Pulmonary artery endothelial cell (primary cell): ENCODE results near the gene CALD1. TPM values are rescaled to one million over a fixed set of nuclear protein-coding genes. Genes with fewer than 3 reads are reported as not detected.

Experiments used
- DNase-seq: peaks from one replicate; pipeline ENCODE4 v3.0.0-alpha.2; 2011; ENCODE audit warnings: low read depth, low spot score
- total RNA-seq: library from RNA; depleted of rRNA; stranded (reverse); fragments of >200 nt; gene quantifications from 2 replicates; pipeline ENCODE4 v1.2.3, GENCODE V29; 2014

CALD1 gene
- total RNA-seq, 1 donor from 2014 or later: 308 TPM

DNA sequence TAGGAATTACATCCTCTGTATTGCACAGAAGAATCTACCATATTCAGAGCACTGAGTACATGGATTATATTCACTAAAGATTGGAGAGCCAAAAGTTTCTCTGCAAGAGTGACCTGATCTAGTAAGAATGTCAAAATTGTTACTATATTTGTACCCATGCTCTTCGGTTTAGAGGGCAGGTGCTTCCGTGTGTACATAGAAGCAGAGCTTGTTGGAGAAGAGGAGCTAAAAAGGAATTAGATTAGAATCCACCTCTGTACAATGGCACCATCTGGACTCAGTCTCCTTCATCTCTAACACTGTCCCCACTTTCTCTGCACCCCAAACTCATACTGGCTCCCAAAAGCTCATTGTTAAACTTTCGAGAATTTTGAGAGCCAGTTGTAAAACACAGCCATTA lies 8.3 kb downstream of the CALD1 start:
- DNase-seq: no peak

DNA sequence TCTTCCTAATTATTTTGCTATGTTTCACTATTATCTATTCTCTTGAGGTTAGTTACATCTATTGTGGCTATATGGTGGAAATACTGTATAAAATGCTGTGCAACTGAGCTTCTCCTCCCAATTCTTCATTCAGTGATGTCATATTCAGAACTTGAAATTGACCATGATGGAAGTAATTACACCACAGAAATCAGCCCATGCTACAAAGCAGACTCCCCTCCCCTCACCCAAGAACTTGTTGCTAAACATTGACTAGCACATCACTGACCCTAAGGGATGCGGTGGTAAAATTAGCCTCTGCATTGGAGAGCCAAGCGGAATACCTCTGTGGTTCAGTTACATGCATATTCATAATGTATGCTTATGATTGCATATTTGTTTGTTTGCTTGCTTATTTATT lies 8.8 kb downstream of the CALD1 start:
- DNase-seq: no peak

DNA sequence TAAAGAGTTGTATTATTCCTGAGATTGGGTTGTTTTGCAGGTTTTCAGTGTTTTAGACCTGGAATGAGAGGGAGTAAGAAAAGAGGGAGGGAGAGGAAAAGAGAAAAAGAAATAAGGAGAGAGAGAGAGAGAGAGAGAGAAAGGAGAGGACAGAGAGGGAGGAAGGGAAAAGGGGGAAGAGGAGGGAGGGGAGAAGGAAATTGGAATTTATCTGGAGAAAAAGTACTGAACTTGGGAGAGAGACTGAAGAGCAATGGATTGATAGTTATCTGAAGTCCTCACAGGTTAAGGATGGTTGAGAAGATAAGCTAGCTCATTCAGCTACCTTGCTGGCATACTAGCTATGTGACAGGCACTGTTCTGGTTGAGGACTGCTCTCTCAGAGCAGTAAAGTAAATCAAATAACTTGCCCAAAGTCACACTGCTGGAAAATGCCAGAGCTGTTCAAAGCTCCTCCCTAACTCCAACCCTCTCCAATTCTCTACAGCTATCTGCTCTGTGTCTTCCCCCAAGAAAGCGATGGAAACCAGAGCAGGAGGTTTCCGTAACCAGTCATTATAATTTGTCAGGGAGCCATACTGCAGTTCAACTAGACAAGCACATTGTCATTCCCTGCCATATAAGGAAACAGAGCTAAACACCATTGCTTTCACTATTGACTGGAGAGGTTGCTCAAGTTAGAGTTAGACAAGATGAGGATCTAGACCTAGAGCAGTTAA lies 10.7 kb downstream of the CALD1 start:
- no peak for DNase-seq

DNA sequence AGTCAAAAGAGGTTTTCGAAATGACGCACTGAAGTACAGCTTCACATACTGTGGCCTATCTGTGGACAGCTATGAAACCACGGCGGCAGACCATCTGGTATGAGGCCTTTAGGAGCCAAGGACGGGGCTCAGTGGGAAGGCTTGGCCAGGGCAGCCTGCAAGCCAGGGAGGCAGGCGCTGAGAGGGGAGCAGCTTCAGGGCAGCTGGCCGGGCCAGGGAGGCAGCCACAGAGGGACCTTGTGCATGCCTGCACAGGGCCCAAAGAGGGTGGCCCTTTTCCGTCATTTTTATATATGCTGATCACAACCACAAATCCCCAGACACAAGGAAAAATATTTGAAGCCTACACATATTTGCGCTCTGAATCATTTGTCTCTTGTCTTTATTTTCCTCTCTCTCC lies 13.5 kb downstream of the CALD1 start:
- no peak for DNase-seq

DNA sequence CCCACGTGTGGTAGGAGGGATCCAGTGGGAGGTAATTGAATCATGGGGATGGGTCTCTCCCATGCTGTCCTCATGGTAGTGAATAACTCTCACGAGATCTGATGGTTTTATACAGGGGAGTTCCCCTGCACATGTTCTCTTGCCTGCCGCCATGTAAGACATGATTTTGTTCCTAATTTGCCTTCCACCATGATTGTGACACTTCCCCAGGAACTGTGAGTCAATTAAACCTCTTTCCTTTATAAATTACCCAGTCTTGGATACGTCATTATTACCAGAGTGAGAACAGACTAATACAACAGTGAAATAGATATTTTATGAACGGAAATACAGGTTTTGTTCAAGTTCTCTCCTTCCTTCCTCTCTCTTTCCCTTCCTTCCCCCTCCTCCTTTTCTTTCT lies 15.8 kb downstream of the CALD1 start:
- DNase-seq: no peak

DNA sequence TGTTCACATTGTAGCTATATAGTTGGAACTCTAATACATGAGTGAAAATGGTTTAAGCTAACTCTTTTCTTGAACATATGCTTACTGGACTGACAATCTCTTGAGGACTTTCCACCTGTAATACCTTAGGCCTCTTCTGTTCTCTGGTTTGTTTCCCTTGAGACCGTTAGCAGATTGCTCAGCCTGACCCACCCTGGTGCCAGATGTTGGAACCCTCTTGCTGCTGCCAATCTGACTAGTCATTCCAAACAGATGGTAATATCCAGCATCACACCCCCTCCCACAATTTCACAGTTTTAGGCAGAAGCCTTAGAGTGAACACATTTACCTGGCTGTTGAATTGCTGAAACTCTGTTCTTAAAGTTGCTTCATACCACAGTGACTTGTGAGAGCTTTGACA lies 18.7 kb downstream of the CALD1 start:
- no peak for DNase-seq

DNA sequence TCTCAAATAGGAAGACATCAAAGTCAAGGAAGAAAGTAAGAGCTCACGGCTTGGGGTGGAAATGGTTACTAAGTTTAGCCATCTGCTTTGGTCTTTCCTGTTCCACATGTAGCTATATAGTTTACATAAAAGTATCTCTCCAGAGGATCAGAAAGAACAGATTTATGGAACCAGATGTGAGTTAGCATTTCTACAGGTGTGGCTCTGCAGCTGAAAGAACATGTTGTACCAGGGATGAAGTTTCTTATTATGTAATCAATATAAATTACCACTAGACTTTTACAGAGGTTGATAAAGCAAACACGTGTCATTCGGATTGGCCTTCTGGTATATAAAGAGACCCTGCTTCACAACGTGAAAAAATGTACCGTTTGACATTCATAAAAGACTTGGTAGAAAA lies 19.9 kb downstream of the CALD1 start:
- DNase-seq: no peak

DNA sequence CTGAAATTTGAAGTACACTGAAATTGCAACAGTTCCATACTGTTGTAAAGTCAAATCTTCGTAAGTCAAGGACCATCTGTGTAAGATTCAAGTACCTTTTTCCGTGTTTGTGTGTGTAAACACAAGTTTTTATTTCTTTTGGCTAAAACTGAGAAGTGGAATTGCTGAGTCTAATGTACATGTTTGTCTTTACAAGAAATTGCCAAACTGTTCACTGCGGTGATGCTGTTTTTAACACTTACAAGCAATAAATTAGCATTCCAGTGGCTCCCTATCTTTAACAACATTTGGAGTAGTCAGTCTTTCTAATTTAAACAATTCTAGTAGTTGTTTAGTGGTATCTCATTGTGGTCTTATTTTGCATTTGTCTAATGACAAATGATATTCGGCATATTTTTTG lies 23.3 kb downstream of the CALD1 start:
- DNase-seq: no peak

DNA sequence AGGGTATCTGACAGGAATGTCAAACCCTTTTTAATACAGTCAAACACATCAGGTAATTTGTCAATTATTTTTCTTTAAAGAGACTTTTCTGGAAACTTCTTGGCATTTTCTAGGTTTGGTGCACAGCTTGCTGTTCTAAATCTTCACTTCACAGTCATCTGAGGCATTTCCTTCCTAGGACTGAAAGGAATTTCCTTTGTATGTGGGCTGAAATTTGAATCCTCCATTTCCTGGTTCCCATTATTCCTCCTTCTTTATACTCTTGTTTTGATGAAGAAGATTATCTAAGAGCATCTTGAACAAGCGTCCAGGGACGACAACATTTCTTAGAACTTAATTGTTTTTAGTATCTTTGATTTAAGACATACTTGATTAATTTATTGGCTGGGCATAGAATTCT lies 24.9 kb downstream of the CALD1 start:
- DNase-seq: peak; percentile 63

DNA sequence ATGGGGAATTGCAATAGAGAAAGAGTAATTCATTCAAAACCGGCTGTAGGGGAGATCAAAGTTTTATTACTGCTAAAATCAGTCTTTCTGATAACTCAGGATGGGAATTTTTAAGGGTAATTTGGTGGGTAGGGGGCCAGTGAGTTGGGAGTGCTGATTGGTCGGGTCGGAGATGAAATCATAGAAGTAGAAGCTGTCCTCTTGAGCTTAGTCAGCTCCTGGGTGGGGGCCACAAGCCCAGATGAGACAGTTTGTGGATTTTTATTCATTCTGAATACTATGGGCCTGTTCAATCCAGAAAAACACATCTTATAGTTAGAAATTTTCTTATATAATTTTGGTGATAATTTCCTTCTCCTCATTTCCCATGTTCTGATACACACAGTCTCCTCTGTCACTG lies 25.4 kb downstream of the CALD1 start:
- DNase-seq: no peak

DNA sequence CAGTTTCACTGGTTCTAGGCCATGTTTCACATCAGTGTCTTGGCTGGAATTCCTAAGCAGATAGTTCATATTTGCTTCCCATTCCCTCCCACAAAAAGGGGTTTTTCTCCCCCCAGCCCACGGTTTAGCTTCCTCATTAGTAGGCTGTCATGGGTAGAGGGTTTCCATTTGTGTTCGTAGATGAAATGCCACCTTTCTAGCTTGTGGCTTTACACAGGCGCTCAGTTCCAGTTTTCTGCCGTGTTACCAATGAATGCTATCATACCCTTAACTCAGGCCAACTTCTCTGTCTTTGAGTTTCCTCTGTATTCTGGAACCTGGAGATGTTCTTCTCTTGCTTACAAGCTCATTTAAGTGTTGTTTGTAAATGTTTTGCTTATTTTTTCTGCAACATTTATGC lies 26.8 kb downstream of the CALD1 start:
- DNase-seq: no peak

DNA sequence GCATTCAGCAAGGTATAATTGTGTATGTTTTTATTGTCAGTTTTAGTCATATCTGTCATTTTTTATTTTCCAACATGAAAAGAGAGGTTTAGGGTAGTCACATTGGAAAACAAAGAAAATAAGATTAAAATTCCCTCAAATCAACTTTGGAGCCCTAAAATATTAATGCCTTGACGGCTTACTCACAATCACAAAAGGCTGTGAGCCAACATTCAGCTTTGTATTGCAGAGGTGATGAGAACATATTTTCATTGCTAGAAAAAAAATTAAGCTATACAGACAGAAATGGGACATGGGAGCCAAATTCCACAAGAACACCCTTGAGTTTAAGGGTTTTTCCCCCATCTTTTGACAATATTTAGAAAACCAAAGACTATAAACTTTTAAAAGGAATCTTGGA lies 30.2 kb downstream of the CALD1 start:
- no peak for DNase-seq

DNA sequence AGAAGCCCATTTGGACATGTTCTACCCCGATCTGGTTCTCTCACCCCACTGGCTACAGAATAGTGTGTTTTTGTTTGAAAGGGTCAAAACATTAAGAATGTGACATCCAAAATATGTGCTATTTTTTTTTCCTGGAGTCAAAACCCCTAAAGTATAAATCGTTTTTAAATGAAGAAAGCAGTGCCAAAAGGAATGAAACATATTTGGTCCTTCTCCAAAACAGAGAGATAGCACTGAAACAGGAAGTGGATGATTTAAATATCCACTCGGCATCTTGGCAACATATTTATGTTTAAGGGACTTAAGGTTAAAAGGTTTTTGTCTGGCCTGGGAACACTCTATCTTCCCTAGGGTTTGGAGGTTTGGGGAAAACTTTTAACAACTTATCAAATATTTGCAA lies 32.3 kb downstream of the CALD1 start:
- no peak for DNase-seq

DNA sequence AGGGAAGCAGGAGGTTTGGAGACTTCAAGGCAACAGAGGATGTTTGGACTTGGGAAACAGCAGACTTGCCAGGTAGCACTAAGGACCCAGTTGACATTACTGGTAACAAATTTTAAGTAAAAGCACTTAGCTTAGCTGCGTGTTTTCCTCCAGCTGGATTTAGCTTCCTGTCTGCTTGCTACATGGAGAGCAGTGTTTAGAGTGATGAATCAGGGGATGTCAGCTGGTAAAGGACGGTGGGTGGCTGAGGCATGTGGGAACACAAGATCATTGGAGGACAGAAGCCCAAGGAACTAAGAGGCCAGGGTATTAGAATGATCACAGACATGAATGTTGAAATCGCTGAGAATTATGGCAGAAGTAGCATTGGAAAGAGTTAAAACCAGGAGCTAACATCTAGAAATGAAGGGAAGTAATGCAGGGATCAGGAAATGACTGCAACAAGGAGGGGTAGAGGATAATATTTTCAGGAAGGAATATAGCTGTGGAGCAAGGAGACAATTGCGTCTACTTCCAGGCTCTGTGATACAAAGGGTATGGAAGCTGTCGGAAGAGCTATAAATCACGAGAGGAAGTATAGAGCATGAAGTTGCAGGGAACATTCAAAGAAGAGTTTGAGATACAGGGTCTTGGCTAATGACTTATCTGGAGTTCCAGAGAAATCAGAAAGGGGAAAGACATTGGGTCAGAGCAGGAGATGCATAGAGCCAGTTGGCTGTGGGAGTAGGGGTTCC lies 34.4 kb downstream of the CALD1 start:
- DNase-seq: peak; percentile 69

DNA sequence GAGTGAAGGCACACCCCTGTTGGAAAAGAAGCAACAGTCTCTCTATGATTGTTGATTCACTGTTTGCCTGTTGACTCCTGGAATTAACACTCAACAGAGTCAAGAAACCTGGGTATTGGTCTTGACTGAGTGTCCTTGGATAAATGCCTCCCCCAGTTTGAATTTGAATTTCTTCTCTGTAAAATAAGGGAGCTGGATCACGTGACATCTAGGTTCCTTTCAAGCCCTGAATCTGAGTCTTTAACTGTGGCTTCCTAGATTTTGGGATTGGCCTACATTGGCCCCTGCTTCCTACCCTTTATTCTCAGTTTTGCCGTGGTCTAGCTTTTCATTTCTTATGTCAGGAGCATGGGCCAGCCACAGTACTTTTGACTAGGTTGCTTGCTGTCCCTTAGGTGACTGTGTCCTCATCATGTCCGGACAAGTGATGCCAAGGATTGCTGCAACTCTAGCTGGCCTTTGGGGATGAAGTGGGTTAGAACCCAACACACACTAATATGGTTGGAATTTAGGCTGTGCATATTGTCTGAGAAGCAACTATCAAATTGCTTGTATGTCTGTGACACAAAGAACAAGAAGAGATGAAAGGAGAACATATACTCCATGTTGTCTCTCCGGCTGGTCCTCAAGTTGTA lies 35.4 kb downstream of the CALD1 start:
- DNase-seq: no peak

DNA sequence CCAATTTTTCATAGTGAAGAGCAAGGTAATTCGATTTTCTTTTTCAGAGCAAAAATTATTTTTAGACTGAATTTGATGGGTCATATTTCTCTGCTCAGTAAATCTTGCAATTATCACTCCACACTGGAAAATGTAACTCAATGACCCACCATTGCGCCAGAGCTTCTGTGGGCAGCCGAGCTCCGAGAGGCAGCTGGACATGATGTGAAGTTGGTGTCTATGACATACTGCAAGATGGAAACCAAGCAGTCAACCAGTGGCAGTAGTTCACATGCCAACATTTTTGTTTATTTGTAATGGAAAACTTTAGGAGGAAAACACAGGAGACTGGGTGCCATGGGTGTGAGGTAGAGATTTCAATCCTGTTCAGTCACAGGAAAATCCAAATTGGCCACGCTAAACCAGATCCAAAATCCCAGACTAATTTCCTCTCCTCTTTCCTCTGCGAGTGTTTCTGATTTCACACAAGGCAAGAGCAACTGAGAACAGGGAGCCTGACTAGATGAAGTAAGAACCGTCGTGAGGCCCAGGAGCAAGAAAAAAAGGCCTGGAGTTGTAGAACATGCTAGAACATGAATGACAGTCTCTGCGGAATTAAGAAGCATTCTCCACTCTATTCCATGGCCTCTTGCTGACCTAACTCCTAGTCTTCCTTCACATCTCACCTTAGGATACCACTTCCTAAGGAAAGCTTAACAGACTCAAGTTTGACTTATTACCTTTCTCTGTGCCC lies 39.3 kb downstream of the CALD1 start:
- no peak for DNase-seq

DNA sequence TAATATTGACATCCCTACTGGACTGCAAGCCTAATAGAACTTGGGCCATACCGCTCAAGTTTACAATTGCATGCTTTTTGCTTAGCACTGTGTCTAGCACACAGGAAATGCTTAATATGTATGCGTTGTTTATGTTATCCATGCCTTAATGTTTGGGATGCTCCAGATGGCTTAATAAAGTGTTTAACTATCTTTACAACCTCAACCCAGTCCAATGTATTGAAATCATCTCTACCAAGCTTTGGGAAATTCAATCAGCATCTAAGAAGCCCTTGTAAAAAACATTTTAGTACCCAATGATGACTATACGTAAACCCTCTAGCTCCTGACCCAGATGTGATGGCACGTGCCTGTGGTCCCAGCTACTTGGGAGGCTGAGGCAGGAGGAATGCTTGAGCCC lies 40.0 kb downstream of the CALD1 start:
- DNase-seq: no peak

DNA sequence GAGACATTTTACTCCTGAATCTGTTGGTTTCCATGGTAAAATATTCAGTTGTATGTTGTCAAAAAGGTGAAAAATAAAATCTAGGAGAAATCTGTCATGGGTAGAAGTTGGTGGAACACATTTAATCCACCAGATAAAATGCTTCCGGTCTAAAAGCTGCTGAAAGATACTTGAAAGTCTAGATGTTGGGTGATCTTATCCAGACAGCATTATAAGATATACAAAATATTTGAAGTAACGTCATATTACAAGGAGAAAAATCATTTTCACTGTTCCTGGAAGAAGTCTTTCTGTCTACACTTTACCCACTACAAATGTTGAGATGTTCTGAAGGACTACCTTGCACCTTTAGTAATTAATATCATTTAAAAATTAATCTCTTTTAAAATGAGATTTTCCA lies 40.9 kb downstream of the CALD1 start:
- DNase-seq: no peak

DNA sequence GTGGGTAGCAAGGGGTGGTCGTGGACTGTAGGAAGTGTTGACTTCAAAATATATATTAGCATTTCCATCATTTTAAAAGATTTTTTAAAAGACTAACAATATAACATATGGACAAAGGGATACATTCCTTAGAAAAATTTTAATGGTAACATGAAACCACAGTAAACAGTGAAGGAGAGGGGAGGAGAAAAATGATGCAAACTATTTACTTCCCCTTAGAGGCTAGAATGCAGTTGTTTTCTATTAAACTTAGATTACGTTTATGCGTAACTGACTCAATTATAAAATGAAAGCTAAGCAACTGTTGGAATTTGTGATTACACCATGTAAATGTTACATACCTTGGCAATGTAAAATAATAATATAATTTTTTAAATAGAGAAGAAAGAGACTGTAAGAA lies 41.3 kb downstream of the CALD1 start:
- DNase-seq: no peak

DNA sequence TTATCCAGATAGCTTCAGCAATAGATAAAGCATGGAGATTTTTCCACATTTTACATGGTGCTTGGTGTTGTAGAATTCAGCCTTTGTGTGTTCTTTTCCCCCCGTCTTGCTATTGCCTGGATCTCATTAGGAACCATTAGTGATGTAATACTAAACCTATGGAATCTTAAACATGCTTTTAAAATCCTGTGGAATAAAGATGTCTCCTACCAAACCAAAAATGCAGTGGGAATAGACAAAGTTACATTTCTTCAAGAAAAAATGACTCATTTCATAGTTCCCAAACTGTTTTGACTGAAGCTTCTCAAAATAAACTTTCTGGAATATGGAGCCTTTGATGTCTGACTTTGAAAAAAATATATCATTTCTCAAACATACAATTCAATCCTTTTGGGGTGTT lies 44.0 kb downstream of the CALD1 start:
- DNase-seq: no peak

DNA sequence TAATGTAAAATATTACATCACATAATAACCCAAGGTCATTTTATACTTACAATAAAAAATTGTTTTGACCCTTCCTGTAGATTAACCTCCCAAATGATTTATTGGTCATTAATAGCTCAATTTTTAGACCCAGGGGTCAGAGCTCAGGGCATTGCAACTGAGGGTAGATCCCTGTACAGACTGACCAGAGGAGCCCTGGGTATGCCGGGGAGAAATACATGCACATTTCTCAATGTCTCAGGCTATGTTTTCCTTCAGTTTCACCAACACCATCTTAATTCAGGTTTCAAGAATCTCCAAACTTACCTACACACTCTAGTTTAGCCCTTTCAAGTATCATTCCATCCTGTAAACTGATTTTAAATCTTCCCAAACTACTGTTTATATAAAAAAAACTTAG lies 46.2 kb downstream of the CALD1 start:
- no peak for DNase-seq

DNA sequence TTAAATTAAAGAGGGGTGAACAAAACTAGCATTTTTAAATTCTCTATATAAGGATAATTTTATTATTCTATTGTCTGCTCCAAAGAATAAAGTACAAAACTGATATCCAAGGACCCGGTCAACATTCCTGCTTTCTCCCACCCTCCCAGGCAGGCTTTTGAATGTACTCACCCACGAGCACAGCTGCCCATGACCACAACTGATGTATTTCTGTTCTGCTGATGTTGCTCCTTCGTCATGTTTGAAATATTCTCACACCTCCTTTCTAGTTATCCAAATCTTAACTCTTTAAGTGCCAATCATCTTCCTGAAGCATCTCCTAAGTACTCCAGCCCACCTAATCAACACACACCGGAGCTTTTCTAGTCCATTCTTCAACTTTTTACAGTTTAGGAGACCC lies 46.7 kb downstream of the CALD1 start:
- no peak for DNase-seq
